GM21786 (cell line): ENCODE measurements around the gene TEX36.
"Not testable (repeated sequence)": the region's sequence is repeated elsewhere in the genome, so short reads cannot be mapped to it uniquely, and the experiment has no call there.

ENCODE experiments used
- ATAC-seq: cut with Tn5 transposase; IDR thresholded peaks from one replicate; pipeline ENCODE4 v1.9.1; 2021; ENCODE audit not compliant: unreplicated experiment

The TEX36 gene, protein sequence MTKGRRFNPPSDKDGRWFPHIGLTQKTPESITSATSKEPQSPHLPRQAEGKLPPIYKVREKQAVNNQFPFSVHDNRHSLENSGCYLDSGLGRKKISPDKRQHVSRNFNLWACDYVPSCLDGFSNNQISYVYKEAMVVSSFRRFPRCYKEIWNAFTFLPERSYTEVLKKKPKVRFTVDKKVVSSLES

DNA sequence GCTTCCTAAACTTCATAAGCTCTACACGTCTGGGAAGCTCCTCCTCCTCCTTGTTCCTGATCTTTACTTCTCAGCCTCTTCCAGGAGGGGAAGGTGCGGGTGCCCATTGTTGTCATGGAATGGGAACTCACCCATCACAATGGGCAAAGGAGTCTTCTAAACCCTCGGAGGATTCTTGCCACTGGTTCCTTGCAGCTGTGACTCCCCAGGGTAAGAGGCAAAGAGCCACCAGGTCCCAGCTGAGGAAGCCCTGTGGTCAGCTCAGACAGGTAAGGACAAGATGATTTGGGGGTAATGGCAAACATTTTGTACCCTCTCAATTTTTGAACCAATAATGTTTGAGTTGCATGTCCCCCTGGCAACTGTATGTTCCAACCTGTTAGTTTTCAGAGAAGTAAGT lies at the start of gene TEX36:
Gene TEX36 (minus strand): TSS at position 101 of the 400 bp plus-strand sequence. CDS start 174 bp downstream, outside the sequence.
- no peak for ATAC-seq

DNA sequence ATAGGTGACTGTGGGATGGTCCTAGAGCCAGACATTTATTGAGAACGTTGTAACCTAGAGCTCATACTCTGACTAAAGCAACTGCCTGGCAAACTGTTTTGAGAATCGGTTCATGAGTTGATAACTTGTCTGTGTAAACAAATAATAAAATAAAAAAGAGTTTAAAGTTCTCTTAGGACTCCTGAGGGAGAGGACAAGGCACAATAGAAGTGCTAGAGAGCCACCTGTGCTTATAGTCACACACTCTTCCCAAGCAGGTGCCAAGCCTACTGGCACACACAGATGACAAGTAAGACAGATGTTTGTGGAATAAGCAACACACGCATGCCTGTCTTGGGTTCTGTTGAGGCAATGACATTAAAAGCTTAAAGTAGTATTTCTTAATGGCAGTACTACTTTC lies 44.5 kb upstream of the TEX36 start:
- ATAC-seq: no peak

DNA sequence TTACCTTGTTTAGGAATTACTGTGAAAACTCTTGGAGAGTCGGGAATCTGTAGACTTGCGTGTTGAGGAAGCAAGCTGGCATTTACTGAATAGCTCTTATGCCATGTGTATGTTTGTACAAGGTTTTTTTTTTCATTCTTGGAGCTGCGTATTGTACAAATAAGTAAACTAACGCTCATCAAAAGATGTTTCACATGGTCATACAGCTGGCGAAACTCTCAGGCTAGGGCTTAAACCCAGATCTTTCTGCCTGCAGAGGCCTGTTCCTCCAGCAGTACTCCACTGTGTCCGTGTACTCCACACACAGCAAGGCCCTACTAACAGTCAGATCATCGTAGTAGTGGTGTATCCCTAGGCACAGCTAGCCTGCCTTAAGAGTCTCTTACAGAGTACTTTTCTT lies 44.0 kb upstream of the TEX36 start:
- ATAC-seq: no peak

DNA sequence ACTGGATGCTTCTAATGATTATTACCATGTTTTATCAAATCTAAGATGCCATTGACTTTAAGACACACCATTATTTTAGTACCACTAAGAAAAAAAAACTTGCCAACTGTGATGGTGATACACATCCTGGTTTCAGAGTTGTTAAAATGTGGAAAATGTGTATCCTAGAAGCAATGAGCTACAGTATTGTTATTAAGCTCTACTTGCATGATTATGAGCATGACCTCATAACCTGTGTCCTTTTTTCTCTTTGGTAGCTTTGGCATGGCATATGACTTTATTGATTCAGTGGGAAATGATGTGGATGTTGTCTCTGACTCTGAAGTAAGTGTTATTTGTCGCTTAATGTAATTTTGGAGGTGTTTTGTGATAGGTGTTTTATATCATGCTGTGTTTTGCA lies 39.8 kb upstream of the TEX36 start:
- ATAC-seq: no peak

DNA sequence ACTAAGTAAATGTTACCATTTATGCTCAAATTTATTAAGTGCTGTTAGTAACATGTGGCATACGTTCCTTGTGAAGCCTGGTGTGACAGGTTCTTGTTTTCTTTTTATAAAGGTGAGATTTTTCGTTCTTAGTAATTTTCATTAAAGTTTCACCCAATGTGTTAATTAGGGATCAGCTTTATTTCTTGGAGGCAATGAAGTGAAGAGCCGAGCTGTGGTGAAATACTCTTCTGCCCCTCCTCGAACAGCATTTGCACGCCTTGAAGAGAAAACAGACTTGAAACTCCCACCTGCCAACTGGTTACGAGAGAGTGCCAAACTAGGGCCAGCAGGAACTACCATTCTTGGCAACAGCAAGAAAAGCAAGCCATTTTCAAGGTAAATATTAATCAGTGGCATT lies 38.1 kb upstream of the TEX36 start:
- peak; percentile 52 for ATAC-seq

DNA sequence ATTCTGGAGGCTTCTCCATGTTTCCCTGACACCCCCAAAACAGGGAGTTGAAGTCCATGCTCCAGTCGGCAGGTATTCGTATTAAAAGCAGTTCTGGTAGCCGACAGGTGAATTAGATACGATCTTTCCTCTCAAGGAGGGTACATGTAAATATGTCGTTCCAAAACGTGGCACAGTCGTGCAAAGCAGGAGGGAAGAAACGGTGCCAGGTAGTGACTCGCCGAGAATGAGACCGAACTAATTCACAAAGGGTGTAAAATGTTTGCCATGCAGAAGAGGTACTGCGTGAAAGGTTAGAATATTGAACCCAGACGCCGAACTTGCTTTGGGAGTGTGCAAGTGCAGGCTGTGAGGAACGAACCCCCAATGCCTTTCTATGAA lies 37.0 kb upstream of the TEX36 start:
- ATAC-seq: no peak

DNA sequence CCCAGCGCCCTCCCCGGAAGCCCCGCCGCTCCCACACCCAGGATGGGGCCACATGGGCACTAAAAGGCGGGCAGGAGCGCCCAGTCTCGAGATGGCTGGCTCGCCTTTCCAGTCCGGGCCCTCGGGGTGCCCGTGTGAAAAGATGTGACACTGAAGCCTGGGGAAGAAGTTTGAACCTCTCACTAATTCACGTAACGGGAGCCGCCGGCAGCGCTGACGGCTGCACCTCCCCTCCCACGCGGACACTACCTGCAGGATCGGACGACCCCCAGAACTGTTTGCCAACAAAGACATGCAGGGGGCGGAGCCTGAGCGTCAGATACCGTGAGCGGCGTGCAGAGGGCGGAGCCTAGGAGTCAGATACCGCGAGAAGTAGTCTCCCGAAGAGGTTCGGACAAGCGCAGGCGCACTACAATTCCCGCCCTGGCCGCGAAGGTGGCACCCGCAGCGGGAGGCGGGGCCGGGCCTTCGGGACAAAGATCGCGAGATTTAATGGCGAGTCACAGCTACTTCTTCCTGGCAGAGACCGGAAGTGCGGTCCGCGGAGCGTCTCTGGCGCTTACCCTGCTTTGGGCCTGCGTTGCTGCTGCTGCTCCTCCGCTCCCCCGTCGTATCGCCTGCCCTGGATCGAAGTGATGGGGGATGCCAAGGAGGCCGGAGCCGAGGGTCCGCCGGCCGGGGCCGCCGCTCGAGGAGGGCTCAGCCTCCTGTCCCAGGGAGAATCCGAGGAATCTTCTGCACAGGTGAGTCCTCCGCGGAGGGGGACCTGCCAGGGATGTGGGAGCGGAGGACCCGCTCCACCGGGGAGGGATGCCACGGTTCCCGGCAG lies 36.4 kb upstream of the TEX36 start, which contains the start of gene EDRF1:
Gene EDRF1 (plus strand): TSS at position 537 of the 829 bp plus-strand sequence. CDS start 99 bp downstream, at position 636.
- peak; percentile 85 for ATAC-seq

DNA sequence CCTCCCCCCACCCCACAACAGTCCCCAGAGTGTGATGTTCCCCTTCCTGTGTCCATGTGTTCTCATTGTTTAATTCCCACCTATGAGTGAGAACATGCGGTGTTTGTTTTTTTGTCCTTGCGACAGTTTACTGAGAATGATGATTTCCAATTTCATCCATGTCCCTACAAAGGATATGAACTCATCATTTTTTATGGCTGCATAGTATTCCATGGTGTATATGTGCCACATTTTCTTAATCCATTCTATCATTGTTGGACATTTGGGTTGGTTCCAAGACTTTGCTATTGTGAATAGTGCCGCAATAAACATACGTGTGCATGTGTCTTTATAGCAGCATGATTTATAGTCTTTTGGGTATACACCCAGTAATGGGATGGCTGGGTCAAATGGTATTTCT lies 31.8 kb upstream of the TEX36 start:
- ATAC-seq: not testable (repeated sequence)

DNA sequence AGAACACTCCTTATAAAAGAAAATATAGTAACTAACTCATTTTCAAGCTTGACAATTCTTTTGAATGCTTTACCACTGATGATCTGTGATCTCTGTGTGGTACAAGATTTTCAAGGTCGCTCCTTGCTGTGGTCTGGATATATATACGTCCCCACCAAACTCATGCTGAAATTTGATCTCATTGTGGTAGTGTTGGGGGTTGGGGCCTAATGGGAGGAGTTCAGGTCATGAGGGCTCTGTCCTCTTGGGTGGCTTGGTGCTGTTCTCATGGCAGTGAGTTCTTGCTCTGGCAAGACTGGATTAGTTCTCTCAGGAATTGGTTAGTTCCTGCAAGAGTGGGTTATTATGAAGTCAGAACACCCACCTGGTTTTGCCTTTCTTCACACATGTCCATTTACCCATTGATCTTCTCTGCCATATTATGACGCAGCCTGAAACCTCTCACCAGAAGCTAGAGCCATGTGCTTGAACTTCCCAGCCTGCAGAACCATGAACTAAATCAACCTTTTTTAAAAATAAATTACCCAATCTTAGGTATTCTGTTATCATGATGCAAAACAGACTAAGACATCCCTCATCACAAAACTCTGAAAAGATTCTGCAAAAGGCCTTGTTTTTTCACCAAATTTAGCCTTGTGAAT lies 28.3 kb upstream of the TEX36 start:
- ATAC-seq: no peak

DNA sequence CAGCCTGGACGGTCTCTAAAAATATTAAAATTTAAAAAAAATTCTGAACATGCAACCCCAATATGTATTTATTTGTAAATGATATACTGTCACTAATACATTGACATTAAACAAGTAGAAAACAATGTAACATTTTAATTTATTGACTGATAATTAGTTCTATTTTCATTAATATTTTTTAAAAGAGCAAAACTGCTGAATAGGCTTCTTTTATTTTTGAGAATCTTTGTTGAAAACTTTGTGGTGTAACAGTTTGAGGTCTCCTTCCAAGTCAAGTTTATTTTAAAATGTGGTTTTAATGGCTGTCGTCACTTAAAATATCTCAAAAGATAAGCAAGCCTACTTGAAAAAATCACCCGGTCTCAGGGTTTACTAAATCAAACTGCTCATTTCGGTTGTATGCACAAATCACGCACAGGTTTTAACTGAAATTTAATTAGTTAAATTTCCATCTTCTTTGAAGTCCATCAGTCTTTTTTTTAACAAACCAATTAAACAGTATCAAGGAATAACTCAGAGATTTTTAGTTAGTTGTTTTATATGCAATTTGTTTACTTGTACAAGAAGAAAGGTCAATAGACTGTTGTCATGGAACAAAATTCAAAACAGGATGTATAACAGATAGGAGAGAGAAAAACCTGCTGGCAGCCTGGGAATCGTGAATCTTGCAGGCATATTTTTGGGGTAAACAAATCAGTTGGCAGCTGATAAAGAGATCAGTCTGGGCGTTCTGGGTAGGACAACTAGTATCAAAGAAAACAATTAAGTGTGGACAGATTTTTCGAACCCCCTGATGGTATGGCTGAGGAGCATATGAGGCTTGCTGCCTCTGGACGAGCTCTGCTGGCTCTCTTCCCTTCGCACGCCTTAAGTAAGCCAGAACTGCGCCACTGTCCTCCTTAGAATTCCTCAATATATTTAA lies 26.9 kb upstream of the TEX36 start:
- no peak for ATAC-seq

DNA sequence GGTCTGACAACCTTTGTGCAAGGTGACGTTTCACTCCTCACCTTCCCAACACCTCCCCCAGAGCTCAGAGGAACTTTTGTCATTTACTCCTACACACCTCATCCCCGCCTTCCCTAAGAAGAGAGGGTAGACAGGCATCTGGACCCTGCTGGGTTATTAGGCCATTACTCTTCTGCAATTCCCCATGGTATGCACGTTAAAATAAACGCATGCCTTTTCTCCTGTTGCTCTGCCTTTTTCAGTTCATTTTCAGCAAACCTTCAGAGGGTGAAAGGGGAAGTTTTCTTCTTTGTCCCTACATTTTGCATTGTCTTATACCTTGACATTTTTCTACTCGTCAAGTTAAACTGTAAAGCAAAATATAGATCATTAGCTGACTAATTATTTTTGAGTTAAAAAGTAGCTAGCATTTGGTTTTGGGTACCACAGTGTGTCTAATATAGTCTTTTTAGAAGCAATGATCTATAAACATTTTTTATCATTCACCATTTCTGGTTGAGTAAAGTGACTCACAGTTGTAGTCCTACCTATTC lies 26.1 kb upstream of the TEX36 start:
- ATAC-seq: peak; percentile 64

DNA sequence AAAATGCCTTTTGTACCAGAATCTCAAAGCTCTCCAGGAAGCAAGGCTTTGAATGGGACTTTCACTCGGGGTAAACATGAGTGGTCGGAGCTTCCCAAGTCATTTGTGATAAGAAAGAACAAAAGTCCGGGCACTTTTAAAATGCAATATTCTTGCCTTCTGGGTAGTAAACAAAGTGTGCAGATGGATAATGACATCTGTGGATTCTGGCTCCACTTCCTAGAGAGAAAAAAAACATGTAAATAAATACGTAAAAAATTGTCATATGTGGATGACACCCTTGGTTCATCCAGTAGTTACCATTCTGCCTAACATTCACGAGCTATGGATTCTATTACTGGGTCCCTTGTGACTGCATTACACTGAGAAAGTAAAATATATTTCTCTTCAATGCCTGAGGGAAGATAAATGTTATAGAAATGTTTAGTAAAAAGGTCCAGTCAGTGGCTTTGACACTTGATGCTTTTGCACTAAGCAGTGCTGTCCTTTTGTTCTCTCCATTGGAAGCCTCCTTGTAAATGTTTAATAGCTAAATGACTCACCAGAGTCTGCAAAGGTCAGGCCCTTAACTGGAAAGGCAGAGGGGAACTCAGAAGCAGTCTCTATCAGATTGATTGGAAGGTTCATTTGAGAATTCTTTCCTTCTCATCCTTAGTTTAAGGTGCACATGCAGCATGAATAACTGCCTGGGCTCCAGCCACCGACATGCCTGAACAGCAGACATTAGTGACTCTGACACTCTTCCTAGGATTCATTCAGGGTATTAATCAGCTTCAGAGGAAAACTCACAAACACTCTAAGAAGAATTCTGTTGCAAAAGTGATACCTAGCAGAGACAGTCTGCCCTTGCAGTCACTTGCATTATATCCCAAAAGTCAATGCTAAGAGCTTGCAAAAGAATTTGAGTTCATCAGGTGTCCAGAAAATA lies 24.8 kb upstream of the TEX36 start:
- ATAC-seq: peak; percentile 70

DNA sequence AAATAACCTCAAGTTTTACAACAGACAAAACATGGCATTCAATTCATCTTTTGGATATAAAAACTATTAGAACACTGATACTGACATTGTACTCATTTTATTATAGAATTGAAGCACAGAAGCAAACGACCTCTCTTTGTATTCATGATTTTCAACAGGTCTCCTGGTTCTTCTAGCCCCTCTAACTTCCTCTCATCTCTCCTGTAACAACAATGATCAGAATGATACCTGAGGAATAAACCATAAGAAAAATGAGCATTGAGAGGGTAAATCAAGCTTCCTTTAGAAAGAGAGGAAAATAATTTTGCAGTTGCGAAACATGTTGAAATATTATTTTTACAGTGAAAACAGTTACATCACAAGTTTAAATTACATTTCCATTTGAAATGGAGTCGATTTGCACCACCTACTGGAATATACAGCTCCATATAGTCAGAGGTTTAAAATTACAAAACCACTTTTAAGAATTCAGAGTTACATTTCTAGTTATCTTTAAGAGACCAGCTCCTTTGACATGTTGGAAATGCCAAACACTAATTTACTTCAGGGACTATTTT lies 17.5 kb upstream of the TEX36 start:
- ATAC-seq: no peak

DNA sequence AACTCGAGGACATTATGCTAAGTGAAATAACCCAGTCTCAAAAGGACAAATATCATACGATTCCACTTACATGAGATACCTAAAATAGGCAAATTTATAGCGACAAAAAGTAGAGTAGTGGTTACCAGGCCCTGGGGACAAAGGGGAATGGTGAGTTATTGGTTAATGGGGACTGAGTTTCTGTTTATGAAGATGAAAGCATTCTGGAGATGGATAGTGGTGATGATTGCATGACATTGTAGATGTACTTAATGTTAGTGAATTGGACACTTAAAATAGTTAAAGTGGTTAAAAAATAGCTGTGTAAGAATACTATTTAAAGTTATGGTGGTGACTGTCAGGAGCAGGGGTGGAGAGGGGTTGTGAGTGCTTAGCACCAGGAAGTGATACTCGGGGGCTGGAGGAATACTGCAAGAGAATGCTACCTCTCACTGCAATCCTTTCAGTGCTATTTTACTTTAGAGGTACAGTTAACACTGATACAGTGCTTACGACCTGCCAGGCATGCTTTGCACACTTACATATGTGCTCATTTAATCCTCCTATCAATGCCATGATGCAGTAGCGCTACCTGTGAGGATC lies 16.7 kb upstream of the TEX36 start:
- peak; percentile 56 for ATAC-seq

DNA sequence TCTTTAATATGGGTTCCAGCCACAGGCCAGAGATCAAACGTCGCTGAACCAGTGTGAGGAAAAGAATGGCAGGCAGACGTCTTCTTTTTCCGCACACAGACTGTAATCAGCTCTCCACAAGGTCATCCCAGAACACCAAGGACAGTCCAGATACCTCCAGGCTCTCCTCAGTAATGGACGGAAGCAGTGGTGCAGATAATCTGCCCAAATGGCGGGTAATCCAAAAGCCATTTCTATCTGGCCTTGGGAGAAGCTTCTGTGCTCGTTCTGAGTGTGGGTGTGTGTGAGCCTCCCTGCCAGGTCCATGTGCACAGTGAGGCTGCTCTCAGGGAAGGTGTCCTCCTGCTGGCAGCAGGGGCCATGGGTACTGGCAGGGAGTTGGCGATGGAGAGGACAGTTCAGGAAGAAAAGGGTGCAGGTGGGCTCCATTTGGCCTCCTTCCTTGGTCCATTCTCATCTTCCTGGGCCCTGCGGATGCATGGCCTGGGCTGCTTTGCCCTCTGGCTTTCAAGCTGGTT lies 15.6 kb upstream of the TEX36 start:
- no peak for ATAC-seq

DNA sequence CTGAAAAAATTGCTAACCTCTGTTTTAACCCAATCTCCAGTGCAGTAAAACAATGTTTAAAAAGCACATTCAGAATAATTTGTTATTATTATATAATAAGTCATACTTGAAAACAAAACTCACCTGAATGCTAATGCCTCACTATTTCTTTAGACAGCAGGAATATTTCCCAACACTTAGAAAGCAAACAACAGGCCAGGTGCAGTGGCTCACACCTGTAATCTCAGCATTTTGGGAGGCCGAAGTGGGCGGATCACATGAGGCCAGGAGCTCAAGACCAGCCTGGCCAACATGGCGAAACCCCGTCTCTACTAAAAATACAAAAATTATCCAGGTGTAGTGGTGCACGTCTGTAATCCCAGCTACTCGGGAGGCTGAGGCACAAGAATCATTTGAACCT lies 13.9 kb upstream of the TEX36 start:
- ATAC-seq: not testable (repeated sequence)

DNA sequence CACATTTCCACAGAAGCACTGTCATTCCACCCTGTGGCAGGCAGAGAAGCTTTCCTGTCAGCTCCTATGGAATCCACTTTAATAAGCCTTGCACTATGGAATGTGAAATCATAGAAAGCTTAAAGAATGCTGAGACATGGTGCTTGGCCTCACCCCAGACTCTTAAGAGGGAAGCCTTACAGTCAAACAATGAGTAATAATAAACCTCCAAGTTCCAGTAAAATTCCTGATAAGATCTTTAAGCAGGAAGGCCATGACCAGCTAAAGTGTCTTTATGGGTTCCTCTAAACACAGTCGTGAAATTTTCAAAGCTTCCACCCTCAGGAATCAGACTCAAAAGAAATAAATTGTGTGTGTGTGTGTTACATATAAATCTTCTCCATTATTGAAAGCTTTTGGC lies 11.9 kb upstream of the TEX36 start:
- ATAC-seq: no peak

DNA sequence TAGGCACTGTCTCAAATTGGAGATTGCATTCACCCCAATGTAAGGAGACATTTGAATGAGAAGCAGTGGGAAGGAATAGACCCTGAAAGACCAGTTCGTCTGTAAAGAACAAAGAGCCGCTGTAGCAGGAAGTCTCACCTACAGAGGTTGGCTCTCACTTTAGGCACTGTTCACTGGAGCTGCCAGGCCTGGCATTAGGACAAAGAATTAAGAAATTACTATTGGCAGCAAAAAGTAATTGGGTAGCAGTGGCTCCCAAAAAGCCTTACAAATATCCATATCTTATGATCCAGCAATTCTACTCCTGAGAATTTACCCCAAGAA lies 10.5 kb upstream of the TEX36 start:
- ATAC-seq: no peak
